Keratinocyte (primary cell): ENCODE measurements around the gene CTNND2.
"Not testable (repeated sequence)": the region's sequence is repeated elsewhere in the genome, so short reads cannot be mapped to it uniquely, and the experiment has no call there.

Experiments used
- EZH2 ChIP-seq: IDR thresholded peaks from one replicate; pipeline ENCODE4 v1.6.1; 2012; ENCODE audit warnings: inconsistent platforms, mild to moderate bottlenecking, low read length, moderate library complexity
- TF ChIP-seq, protein P1 (sequence below), 3 experiments: IDR thresholded peaks in 1 of 3; conservative IDR thresholded peaks in 1 of 3; optimal IDR thresholded peaks in 1 of 3; 2 replicates in 2 of 3; 3 replicates in 1 of 3; pipeline versions ENCODE3 to v1.5.1; 2011; ENCODE audit warnings: low read length in 3 of 3, mild to moderate bottlenecking in 3 of 3, moderate library complexity in 2 of 3, control low read depth in 1 of 3, inconsistent platforms in 1 of 3; ENCODE audit not compliant: insufficient read depth in 2 of 3; ENCODE audit errors: extremely low read depth in 1 of 3

DNA sequence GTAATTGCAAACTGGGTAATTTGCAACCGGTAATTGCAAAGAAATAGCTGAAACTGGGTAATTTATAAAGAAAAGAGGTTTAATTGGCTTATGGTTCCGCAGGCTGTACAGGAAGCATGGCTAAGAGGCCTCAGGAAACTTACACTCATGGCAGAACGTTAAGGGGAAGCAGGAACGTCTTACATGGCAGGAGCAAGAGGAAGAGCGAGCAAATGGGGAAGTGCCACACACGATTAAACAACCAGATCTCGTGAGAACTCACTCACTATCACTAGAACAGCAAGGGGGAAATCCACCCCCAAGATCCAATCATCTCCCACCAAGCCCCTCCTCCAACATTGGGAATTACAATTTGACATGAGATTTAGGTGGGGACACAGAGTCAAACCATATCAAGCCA is 590.6 kb downstream of the CTNND2 start:
- TF ChIP-seq EZH2 = not testable (repeated sequence)
- TF ChIP-seq, protein P1, sequence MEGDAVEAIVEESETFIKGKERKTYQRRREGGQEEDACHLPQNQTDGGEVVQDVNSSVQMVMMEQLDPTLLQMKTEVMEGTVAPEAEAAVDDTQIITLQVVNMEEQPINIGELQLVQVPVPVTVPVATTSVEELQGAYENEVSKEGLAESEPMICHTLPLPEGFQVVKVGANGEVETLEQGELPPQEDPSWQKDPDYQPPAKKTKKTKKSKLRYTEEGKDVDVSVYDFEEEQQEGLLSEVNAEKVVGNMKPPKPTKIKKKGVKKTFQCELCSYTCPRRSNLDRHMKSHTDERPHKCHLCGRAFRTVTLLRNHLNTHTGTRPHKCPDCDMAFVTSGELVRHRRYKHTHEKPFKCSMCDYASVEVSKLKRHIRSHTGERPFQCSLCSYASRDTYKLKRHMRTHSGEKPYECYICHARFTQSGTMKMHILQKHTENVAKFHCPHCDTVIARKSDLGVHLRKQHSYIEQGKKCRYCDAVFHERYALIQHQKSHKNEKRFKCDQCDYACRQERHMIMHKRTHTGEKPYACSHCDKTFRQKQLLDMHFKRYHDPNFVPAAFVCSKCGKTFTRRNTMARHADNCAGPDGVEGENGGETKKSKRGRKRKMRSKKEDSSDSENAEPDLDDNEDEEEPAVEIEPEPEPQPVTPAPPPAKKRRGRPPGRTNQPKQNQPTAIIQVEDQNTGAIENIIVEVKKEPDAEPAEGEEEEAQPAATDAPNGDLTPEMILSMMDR (optimal IDR thresholded peaks at IDR 0.05 in 1 of 3, IDR thresholded peaks at IDR 0.05 in 1 of 3, conservative IDR thresholded peaks at IDR 0.05 in 1 of 3; ENCODE audit: extremely low read depth in 1 of 3, insufficient read depth in 2 of 3, low read length in 3 of 3) = not testable (repeated sequence)
